ENCODE measurements around the gene EIF2S2.
A peak's percentile ranks its signal among the peaks of the same experiment; 100 is the strongest.
"Not testable (repeated sequence)": the region's sequence is repeated elsewhere in the genome, so short reads cannot be mapped to it uniquely, and the experiment has no call there.

The EIF2S2 gene, protein sequence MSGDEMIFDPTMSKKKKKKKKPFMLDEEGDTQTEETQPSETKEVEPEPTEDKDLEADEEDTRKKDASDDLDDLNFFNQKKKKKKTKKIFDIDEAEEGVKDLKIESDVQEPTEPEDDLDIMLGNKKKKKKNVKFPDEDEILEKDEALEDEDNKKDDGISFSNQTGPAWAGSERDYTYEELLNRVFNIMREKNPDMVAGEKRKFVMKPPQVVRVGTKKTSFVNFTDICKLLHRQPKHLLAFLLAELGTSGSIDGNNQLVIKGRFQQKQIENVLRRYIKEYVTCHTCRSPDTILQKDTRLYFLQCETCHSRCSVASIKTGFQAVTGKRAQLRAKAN

DNA sequence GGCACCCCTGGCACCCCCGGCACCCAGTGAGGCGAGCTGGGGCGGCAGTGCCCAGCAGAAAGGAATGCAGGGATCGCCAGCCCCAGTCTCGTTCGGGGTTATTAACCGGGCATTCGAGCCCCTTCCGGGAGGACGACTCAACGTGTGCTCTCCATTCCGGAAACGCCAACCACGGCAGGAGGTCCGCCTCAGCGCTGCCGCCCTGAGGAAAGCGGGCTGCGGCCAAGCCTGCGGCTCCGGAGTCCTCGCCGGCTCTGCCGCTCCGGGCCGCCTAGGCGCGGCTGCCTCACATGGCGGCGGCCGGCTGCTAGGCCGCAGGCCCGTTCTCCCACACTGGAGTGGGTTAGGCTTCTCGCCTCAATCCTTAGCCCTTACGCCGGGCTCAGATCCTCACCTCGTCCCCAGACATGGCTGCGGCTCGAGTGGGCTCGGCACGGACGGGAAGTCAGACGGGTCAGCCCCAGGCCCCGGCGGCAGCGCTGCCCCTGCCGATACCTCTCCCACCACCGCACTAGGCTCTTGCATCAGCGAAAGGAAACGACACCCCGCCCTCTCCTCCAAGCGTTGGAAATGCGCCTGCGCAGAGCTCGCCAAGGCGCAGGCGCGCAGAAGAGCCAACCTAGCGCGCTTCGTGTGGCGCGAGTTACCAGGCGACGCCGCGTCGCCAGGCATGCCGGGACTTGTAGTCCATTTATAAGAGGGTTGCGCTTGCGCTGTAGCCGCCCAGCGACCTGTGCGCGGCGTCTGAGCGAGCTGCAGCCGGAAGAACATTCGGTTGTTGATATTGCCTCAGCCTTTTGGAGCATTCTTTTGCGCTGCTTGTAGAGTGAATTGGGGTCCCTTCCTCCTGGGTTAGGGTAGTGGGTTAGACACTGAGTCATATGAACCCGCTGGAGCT is at the start of gene EIF2S2:
EIF2S2 (minus strand) TSS at position 542 of the 898 bp plus-strand sequence; CDS start at position 409, 133 bp downstream.
- in situ Hi-C loops (cut with HindIII; ENCODE audit: low pct_unique_long_range_greater_than_20kb, low sequenced_read_pairs): no loop called here

DNA sequence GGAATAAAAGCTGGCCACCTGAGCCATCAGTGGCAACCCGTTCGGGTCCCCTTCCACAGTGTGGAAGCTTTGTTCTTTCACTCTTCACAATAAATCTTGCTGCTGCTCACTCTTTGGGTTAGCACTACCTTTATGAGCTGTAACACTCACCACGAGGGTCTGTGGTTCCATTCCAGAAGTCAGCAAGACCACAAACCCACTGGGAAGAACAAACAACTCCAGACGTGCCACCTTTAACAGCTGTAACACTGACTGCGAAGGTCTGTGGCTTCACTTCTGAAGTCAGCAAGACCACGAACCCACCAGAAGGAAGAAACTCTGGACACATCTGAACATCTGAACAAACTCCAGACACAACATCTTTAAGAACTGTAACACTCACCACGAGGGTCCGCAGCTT is 45.7 kb upstream of the EIF2S2 start:
- DNase-seq (ENCODE audit: low read depth in 1 of 2, low spot score in 1 of 2); in situ Hi-C loops (cut with HindIII; ENCODE audit: low pct_unique_long_range_greater_than_20kb, low sequenced_read_pairs): not testable (repeated sequence)

More for the DNA sequence above, at the start of gene EIF2S2:
- DNase-seq (ENCODE audit: low read depth in 1 of 2, low spot score in 1 of 2): peak; percentile 93 to 100
- no peak for TF ChIP-seq JUND (IDR thresholded peaks at IDR 0.05; ENCODE audit: low read depth)

DNA sequence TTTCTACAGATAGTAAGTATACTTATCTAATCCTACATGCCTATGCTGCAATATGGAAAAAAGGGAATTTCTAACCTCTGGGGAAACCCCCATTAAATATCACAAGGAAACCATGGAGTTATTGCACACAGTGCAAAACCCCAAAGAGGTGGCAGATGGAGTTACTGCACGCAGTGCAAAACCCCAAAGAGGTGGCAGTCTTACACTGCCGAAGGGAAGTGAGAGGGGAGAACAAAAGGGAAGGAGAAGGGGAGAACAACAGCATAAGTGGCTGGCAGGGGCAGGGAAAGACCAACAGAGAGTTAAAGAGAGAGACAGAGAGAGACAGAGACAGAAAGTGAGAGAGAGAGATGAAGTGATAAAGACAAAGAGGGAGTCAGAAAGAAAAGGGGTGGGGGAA is 43.8 kb upstream of the EIF2S2 start:
- DNase-seq (ENCODE audit: low read depth in 1 of 2, low spot score in 1 of 2): no peak
- in situ Hi-C loops (cut with HindIII; ENCODE audit: low pct_unique_long_range_greater_than_20kb, low sequenced_read_pairs): no loop called here
- TF ChIP-seq JUND (IDR thresholded peaks at IDR 0.05; ENCODE audit: low read depth): no peak

DNA sequence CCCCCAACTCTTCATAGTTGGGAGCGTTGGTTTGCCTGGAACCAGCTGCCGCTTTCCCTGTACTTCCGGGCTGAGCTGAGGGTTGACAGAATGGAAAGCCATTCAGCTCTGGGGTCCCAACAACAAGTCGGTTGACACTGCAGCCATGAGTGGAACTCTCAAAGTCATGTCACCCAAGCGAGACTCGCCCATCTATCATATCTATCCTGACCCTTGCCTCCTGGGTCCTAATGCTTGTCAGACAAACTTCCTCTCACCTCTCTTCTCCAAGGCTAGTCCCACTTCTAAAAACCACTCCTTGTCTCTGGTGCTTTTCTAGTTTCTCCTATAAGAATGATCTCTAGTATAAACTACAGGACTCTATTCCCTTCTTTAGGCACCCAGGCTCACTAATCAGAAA is 41.1 kb upstream of the EIF2S2 start:
- DNase-seq (ENCODE audit: low read depth in 1 of 2, low spot score in 1 of 2); in situ Hi-C loops (cut with HindIII; ENCODE audit: low pct_unique_long_range_greater_than_20kb, low sequenced_read_pairs): not testable (repeated sequence)

DNA sequence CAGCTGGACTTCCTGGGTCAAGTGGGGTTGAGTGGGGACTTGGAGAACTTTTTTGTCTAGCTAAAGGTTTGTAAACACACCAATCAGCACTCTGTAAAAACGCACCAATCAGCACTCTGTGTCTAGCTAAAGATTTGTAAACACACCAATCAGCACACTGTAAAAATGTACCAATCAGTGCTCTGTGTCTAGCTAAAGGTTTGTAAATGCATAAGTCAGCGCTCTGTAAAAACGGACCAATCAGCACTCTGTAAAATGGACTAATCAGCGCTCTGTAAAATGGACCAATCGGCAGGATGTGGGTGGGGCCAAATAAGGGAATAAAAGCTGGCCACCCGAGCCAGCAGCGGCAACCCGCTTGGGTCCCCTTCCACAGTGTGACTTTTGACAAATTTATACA is 40.0 kb upstream of the EIF2S2 start:
- in situ Hi-C loops (cut with HindIII; ENCODE audit: low pct_unique_long_range_greater_than_20kb, low sequenced_read_pairs); DNase-seq (ENCODE audit: low read depth in 1 of 2, low spot score in 1 of 2): not testable (repeated sequence)

DNA sequence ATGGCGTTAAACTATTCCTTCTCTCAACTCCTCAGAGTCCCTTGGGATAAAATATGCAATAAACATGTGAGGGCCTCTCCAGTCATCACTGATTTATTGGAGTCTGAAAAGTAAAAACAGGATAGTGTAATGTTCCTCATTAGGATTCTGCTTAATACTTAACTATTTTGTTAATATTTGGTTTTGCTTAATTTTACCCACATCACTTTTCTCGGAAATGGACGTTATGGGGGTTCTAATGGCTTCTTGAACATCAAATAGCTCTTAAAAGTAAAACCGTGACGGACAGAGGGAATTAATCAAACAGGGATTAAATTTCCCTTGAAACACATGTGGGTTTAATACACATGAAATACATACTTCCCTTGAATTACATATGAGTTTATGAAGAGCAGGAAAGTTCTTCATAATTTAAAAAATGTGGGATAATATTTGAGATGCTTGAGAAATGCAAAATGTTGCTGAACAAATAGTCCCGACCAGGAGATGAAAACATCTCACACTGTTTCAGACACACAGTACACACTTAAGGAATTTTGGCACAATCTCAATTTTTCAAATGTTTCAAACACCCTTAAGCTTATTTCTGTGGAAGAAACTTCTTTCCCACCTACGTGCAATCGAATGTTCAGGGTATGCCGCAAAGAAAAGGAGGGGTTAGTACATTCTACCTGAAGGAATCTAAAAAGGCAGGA is 38.4 kb upstream of the EIF2S2 start:
- TF ChIP-seq JUND (IDR thresholded peaks at IDR 0.05; ENCODE audit: low read depth): no peak
- in situ Hi-C loops (cut with HindIII; ENCODE audit: low pct_unique_long_range_greater_than_20kb, low sequenced_read_pairs): no loop called here
- DNase-seq (ENCODE audit: low read depth in 1 of 2, low spot score in 1 of 2): peak in 1 of 2 experiments; percentile 34

DNA sequence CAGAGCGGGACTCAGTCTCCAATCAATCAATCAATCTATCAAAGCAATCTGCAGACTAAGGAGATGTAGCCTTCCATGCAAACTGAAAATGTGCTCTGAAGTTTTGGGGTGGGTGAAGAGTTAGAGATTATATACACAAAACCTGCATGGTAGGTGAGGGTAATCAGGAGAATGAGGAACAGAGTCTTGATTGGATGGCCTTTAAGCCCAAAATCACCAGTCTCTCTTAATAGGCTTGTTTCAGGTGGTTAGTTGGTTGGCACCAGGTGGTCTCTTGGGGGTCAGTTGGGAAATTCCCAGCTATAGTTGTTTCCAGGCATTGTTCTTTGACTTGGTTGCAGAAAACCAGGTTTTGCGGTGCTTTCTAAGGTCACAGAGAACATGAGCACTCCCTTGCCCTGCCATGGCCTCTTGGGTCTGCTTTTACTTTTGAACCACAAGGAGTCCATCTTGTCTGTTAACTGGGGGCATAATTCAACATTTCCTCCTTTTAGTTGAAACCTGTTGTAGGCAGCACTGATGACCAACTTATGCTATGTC is 33.3 kb upstream of the EIF2S2 start:
- no peak for DNase-seq (ENCODE audit: low read depth in 1 of 2, low spot score in 1 of 2)
- in situ Hi-C loops (cut with HindIII; ENCODE audit: low pct_unique_long_range_greater_than_20kb, low sequenced_read_pairs): no loop called here

DNA sequence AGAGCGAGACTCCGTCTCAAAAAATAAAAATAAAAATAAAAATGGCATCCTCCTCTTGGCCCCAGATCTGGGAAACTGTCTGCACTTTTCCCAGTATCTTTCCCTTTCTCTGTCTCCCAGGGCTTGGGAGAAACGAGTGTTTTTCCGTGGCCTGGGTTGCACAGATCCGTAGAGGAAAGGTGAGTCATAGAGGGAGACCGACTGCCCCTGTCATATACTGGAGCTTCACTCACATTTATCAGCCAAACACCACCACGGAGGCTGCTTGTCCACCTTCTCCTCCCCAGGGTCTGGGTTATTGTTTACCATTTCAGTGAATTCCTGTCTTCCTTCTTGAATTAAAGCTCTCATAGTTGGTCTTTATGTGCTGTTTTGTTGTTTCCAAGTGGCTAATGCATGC is 31.9 kb upstream of the EIF2S2 start:
- in situ Hi-C loops (cut with HindIII; ENCODE audit: low pct_unique_long_range_greater_than_20kb, low sequenced_read_pairs): no loop called here
- no peak for DNase-seq (ENCODE audit: low read depth in 1 of 2, low spot score in 1 of 2)
- TF ChIP-seq JUND (IDR thresholded peaks at IDR 0.05; ENCODE audit: low read depth): no peak

More for the DNA sequence above, 33.3 kb upstream of the EIF2S2 start:
- no peak for TF ChIP-seq JUND (IDR thresholded peaks at IDR 0.05; ENCODE audit: low read depth)

DNA sequence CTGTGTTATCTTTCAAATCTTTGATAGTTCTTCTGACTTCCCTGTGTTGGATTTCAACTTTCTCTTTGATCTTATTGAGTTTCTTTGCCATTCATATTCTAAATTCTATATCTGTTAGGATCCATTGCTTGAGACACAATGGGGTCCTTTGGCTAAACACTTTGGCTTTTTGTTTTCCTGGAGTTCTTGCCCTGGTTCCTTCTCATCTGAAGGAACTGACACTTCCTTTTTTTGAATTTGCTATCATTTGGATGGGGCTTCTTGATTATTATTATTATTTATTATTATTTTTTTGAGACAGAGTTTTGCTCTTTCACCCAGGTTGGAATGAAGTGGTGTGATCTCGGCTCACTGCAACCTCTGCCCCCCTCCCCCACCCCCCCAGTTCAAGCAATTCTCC is 30.1 kb upstream of the EIF2S2 start:
- in situ Hi-C loops (cut with HindIII; ENCODE audit: low pct_unique_long_range_greater_than_20kb, low sequenced_read_pairs): no loop called here
- no peak for DNase-seq (ENCODE audit: low read depth in 1 of 2, low spot score in 1 of 2)
- TF ChIP-seq JUND (IDR thresholded peaks at IDR 0.05; ENCODE audit: low read depth): no peak

DNA sequence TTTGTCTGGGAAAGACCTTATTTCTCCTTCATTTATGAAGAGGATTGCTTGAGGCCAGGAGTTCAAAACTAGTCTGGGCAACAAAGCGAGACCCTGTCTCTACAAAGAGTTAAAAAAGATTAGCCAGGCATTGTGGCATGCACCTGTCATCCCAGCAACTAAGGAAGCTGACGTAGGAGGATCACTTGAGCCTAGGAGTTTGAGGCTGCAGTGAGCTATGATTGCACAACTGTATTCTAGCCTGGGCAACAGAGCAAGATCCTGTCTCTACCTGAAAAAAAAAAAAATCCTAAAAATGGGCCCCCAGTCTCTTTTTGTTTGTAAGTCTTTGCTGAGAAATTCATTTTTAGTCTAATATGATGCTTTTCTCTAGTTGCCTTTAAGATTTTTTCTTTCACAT is 29.2 kb upstream of the EIF2S2 start:
- in situ Hi-C loops (cut with HindIII; ENCODE audit: low pct_unique_long_range_greater_than_20kb, low sequenced_read_pairs): no loop called here
- no peak for TF ChIP-seq JUND (IDR thresholded peaks at IDR 0.05; ENCODE audit: low read depth)
- DNase-seq (ENCODE audit: low read depth in 1 of 2, low spot score in 1 of 2): no peak

DNA sequence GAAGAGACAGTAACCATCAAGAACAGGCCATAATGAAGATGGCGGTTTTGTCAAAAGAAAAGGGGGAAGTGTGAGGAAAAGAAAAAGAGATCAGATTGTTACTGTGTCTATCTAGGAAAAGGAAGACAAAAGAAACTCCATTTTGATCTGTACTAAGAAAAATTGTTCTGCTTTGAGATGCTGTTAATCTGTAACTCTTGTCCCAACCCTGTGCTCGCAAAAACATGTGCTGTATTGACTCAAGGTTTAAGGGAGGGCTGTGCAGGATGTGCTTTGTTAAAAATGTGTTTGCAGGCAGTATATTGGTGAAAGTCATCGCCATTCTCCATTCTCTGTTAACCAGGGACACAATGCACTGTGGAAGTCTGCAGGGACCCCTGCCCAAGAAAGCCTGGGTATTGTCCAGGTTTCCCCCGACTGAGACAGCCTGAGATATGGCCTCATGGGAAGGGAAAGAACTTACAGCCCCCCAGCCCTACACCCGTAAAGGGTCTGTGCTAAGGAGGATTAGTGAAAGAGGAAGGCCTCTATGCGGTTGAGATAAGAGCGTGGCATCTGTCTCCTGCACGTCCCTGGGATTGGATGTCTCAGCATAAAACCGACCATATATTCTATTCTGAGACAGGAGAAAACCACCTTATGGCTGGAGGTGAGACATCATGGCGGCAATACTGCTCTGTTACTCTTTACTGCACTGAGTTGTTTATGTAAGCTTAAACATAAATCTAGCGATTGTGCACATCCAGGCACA is 23.7 kb upstream of the EIF2S2 start:
- in situ Hi-C loops (cut with HindIII; ENCODE audit: low pct_unique_long_range_greater_than_20kb, low sequenced_read_pairs); DNase-seq (ENCODE audit: low read depth in 1 of 2, low spot score in 1 of 2): not testable (repeated sequence)

DNA sequence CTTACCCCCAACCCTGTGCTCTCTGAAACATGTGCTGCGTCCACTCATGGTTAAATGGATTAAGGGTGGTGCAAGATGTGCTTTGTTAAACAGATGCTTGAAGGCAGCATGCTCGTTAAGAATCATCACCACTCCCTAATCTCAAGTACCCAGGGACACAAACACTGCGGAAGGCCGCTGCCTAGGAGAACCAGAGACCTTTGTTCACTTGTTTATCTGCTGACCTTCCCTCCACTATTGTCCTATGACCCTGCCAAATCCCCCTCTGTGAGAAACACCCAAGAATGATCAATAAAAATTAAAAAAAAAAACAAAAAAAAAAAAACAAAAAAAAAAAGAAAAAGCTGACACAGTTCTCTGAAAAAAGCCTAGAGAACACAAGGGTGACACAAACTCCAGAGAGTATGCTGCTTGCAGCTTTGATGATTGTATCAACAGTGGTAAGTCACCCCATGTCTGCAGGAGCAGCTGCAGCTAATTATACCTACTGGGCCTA is 21.4 kb upstream of the EIF2S2 start:
- in situ Hi-C loops (cut with HindIII; ENCODE audit: low pct_unique_long_range_greater_than_20kb, low sequenced_read_pairs); DNase-seq (ENCODE audit: low read depth in 1 of 2, low spot score in 1 of 2): not testable (repeated sequence)

DNA sequence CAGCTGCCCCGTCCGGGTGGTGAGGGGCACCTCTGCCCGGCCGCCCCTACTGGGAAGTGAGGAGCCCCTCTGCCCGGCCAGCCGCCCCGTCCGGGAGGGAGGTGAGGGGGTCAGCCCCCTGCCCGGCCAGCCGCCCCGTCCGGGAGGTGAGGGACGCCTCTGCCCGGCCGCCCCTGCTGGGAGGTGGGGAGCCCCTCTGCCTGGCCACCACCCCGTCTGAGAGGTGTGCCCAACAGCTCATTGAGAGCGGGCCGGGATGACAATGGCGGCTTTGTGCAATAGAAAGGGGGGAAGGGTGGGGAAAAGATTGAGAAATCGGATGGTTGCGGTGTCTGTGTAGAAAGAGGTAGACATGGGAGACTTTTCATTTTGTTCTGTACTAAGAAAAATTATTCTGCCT is 20.9 kb upstream of the EIF2S2 start:
- DNase-seq (ENCODE audit: low read depth in 1 of 2, low spot score in 1 of 2); in situ Hi-C loops (cut with HindIII; ENCODE audit: low pct_unique_long_range_greater_than_20kb, low sequenced_read_pairs): not testable (repeated sequence)

DNA sequence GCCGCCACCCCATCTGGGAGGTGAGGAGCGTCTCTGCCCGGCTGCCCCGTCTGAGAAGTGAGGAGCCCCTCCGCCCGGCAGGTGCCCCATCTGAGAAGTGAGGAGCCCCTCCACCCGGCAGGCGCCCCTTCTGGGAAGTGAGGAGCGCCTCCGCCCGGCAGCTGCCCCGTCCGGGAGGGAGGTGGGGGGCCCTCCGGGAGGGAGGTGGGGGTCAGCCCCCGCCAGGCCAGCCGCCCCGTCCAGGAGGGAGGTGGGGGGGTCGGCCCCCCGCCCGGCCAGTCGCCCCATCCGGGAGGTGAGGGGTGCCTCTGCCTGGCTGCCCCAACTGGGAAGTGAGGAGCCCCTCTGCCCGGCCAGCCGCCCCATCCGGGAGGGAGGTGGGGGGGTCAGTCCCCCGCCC is 20.4 kb upstream of the EIF2S2 start:
- DNase-seq (ENCODE audit: low read depth in 1 of 2, low spot score in 1 of 2); in situ Hi-C loops (cut with HindIII; ENCODE audit: low pct_unique_long_range_greater_than_20kb, low sequenced_read_pairs): not testable (repeated sequence)

Measured in T47D (cell line).